Superior temporal gyrus (tissue), 1 donor: ENCODE results near the gene PRRT4.

ENCODE experiments used
- DNase-seq: peaks from one replicate; pipeline ENCODE4 v3.0.0-alpha.2; 2016; ENCODE audit errors: extremely low spot score

PRRT4 gene

GRCh38 chr7:128395748-128396147, 34.3 kb upstream of the PRRT4 start:
- no peak for DNase-seq

DNA sequence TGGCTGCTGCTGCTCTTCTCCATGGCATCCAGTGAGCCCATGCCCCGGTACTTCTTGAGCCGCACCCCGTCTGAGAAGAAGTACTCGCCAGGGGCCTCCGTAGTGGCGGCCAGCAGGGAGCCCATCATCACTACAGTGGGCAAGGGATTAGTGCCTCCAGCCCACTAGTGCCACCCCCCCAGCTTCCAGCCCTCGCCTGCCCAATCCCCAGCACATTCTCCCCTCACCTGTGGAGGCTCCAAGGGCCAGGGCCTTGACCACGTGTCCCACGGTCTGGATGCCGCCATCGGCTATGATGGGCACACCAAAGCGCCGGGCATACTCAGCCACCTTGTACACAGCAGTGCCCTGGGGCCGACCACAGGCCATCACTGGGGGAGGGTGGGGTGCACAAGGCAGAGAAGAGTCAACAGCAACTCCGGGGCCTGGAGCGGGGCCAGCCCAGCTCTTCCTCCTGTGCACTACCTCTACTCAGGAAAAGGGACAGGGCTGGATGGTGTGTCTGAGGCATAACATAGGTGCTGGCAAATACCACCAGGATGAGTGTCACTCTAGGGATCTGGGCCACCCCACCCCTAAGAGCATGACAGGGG, 33.5 kb upstream of the PRRT4 start:
- no peak for DNase-seq

GRCh38 chr7:128393526-128394330, 32.2 kb upstream of the PRRT4 start:
- no peak for DNase-seq

DNA sequence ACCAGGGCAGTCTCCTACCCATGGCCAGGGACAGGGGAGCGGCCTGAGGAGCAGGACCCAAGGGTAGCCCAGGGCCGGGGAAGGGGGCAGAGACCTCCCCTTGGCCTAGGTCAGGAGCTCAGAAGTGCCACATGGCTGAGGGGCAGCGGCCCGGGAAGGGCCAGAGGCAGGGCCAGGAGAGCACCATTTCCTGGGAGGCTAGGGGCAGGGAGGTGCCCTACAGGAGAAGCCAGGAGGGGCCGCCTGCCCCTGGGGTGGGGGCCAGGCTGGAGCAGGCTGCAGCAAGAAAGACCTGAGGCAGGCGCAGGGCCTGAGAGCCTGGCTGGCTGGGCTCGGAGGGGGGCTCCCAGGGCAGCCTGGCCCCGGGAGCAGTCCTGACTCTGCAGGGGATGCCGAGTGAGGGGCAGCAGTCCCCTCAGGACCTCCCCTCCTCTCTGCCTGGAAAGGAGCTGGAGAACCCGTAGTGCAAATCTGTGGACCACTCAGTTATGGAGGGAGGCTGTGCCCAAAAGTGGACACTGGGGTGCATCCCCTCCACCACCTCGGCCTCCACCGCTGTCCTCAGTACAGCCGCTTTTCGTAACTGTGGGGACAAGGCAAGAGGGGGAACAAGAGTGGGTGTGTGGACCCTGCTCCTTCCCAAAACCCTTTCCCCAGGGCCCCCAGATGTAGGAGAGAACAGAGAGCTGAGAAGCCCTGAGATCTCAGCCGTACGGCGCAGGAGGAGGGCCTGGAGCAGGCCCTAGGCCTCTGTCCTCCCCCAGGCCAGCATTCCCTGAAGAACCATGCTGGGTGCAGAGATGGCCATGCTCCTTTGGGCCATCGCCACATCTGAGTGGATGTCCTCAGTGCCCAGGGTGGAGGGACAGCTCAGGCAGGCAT, 31.2 kb upstream of the PRRT4 start:
- no peak for DNase-seq

GRCh38 chr7:128391805-128392204, 30.3 kb upstream of the PRRT4 start:
- no peak for DNase-seq

GRCh38 chr7:128390871-128391565, 29.5 kb upstream of the PRRT4 start:
- no peak for DNase-seq

- no peak for DNase-seq
These were observed 28.3 kb upstream of the PRRT4 start for GRCh38 chr7:128389618-128390329.

DNA sequence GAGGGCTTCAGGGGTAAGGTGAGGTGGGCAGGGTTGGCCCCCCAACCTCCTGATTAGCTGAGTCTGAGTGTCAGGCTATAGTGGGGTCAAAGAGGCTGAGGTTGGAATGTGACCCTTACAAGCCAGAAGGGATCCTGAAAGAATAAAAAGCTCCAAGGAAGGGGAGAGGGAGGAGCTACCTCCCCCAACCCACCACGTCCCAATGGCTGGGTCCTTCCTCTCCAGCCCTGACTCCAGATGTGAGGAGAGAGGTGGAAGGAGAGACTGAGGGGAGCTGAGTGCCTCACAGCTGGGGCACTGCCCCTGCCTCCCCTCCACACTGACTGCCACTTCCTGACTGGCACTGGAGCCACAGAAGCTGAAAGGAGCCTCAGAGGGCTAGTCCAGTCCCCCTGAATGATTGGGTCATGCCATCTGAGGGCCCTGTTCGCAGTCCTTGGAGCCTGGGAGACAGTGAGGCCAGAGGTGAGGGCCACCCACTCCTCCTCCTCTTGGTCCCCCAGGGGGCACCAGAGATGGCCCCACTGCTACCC, 27.7 kb upstream of the PRRT4 start:
- no peak for DNase-seq

DNA sequence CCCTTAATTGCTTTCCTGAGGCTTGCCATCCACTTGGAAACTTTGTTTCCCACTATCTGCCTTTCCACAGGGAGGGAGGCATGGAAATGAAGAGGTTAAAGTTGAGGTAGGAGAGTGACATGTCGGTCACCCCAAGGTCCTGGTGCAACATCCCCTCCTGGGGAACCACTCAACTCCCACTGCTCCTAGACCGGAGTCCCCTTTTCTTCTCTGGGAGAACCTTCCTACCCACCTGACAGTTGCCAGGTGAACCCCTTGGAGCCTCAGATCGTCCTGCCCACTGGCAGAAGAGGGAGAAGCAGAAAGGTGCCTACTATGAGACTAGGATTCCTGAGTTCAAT, 26.6 kb upstream of the PRRT4 start:
- no peak for DNase-seq

- peak; percentile 89 for DNase-seq
These were observed 26.0 kb upstream of the PRRT4 start for GRCh38 chr7:128387216-128388144.

GRCh38 chr7:128385988-128386925, 24.8 kb upstream of the PRRT4 start:
- no peak for DNase-seq

- no peak for DNase-seq
These were observed 23.2 kb upstream of the PRRT4 start for GRCh38 chr7:128384726-128385125.

GRCh38 chr7:128383776-128384175, 22.3 kb upstream of the PRRT4 start:
- DNase-seq: no peak

- no peak for DNase-seq
These were observed 19.8 kb upstream of the PRRT4 start for GRCh38 chr7:128381161-128381821.

GRCh38 chr7:128380483-128381106, 19.1 kb upstream of the PRRT4 start:
- DNase-seq: no peak

DNA sequence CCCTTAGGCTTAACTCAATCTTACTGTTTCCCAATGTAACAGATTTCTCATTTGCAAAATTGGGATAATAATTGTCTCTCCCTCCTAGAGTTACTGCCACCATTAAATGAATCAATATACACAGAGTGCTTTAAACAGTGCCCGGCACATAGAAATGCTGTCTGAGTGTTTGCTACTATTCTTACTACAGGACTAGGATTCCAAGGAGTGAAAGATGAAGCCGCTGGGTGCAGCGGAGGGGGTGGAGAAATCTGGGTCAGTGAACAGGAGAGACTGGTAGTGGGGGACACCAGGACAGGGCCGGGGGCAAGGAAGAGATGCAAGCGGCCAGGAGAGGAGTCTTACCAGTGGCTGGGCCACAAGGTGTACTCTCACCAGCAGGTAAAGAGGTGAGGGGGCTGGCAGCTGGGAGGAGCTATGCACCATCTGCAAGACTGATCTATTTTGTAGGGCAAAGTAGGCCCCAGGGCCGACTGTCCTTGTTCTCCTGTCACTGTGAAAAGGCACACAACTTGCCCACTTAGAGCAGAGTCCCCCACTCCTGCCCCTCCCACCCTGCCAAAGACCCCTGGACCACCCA, 18.5 kb upstream of the PRRT4 start:
- DNase-seq: no peak

DNA sequence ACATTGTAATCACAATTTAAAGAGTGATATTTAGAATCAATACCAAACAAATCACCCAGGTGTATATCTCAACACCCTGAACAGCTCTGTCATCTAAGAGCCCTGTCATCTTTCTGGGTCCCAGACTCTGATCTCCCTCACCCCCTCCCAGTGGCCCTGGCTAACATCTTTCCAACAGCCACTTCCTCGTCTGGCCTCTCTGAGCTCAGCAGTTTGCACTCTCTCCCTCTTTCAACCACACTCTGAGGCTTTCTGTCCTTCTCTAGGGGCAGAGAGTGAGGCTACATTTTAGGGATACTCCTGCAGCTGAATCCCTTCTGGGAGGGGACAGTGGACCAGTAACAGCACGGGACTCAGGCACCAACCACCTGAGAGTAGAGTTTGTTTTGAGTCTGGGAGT, 17.1 kb upstream of the PRRT4 start:
- DNase-seq: no peak

DNA sequence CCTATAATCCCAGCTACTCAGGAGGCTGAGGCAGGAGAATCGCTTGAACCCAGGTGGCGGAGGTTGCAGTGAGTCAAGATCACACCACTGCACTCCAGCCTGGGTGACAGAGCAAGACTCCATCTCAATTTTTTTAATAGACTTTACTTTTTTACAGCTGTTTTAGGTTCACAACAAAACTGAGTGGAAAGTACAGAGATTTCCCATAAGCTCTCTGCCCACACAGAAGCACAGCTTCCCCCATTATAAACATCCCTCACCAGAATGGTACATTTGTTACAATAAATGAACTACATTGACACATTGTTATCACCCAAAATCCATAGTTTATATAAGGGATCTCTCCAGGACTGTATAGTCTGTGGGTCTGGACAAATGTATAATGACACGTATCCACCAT, 14.6 kb upstream of the PRRT4 start:
- no peak for DNase-seq
